ENCODE measurements around the gene SIL1. TPM values are rescaled to one million over a fixed set of nuclear protein-coding genes. Genes with fewer than 3 reads are reported as not detected.

Gene SIL1
- total and polyA plus RNA-seq, 2 of the 13 experiments (the other 11 are each of a cell fraction or from before 2014, with no cell fraction given) = 26.0 to 30.0 TPM

DNA sequence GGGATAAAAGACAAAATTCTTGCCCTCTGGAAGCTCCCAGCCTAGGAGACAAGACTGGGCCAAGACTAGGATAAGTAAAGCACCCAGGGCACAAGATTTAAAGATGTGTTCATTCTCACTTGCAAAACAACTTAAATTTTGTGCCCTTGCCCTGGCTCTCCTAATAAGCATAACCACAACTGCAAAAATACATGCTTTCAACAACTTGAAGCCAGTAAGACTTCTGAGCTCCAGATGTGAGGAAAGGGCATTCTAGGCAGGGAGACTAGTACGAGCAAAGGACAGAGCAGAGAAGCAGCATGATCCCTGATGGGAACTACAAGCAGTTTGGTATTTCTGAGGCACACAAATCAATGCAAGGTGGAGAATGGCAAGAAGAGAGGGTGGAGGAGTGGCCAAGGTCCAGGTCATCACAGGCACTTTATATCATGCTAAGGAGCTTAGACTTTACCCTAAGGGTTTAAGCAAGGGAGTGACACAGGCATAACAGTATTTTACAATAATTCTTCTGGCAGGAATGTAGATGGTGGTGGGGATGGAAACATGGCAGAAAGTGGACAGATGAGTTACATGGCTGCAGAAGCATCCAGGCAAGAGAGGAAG lies 30.1 kb upstream of the SIL1 start (continued):
- TF ChIP-seq, protein P1, sequence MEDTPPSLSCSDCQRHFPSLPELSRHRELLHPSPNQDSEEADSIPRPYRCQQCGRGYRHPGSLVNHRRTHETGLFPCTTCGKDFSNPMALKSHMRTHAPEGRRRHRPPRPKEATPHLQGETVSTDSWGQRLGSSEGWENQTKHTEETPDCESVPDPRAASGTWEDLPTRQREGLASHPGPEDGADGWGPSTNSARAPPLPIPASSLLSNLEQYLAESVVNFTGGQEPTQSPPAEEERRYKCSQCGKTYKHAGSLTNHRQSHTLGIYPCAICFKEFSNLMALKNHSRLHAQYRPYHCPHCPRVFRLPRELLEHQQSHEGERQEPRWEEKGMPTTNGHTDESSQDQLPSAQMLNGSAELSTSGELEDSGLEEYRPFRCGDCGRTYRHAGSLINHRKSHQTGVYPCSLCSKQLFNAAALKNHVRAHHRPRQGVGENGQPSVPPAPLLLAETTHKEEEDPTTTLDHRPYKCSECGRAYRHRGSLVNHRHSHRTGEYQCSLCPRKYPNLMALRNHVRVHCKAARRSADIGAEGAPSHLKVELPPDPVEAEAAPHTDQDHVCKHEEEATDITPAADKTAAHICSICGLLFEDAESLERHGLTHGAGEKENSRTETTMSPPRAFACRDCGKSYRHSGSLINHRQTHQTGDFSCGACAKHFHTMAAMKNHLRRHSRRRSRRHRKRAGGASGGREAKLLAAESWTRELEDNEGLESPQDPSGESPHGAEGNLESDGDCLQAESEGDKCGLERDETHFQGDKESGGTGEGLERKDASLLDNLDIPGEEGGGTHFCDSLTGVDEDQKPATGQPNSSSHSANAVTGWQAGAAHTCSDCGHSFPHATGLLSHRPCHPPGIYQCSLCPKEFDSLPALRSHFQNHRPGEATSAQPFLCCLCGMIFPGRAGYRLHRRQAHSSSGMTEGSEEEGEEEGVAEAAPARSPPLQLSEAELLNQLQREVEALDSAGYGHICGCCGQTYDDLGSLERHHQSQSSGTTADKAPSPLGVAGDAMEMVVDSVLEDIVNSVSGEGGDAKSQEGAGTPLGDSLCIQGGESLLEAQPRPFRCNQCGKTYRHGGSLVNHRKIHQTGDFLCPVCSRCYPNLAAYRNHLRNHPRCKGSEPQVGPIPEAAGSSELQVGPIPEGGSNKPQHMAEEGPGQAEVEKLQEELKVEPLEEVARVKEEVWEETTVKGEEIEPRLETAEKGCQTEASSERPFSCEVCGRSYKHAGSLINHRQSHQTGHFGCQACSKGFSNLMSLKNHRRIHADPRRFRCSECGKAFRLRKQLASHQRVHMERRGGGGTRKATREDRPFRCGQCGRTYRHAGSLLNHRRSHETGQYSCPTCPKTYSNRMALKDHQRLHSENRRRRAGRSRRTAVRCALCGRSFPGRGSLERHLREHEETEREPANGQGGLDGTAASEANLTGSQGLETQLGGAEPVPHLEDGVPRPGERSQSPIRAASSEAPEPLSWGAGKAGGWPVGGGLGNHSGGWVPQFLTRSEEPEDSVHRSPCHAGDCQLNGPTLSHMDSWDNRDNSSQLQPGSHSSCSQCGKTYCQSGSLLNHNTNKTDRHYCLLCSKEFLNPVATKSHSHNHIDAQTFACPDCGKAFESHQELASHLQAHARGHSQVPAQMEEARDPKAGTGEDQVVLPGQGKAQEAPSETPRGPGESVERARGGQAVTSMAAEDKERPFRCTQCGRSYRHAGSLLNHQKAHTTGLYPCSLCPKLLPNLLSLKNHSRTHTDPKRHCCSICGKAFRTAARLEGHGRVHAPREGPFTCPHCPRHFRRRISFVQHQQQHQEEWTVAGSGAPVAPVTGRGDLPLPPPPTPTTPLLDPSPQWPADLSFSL (CRISPR knock-in tag; IDR thresholded peaks at IDR 0.05) = no peak
- TF ChIP-seq GLI4 (CRISPR knock-in tag; IDR thresholded peaks at IDR 0.05; ENCODE audit: borderline replicate concordance) = no peak
- no peak for TF ChIP-seq PLRG1 (conservative IDR thresholded peaks at IDR 0.05)
- no peak for TF ChIP-seq ATRX (CRISPR knock-in tag; IDR thresholded peaks at IDR 0.05; ENCODE audit: borderline replicate concordance)
- TF ChIP-seq, protein P2, sequence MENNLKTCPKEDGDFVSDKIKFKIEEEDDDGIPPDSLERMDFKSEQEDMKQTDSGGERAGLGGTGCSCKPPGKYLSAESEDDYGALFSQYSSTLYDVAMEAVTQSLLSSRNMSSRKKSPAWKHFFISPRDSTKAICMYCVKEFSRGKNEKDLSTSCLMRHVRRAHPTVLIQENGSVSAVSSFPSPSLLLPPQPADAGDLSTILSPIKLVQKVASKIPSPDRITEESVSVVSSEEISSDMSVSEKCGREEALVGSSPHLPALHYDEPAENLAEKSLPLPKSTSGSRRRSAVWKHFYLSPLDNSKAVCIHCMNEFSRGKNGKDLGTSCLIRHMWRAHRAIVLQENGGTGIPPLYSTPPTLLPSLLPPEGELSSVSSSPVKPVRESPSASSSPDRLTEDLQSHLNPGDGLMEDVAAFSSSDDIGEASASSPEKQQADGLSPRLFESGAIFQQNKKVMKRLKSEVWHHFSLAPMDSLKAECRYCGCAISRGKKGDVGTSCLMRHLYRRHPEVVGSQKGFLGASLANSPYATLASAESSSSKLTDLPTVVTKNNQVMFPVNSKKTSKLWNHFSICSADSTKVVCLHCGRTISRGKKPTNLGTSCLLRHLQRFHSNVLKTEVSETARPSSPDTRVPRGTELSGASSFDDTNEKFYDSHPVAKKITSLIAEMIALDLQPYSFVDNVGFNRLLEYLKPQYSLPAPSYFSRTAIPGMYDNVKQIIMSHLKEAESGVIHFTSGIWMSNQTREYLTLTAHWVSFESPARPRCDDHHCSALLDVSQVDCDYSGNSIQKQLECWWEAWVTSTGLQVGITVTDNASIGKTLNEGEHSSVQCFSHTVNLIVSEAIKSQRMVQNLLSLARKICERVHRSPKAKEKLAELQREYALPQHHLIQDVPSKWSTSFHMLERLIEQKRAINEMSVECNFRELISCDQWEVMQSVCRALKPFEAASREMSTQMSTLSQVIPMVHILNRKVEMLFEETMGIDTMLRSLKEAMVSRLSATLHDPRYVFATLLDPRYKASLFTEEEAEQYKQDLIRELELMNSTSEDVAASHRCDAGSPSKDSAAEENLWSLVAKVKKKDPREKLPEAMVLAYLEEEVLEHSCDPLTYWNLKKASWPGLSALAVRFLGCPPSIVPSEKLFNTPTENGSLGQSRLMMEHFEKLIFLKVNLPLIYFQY (CRISPR knock-in tag; IDR thresholded peaks at IDR 0.05; ENCODE audit: borderline replicate concordance) = no peak
- TF ChIP-seq, protein P3, sequence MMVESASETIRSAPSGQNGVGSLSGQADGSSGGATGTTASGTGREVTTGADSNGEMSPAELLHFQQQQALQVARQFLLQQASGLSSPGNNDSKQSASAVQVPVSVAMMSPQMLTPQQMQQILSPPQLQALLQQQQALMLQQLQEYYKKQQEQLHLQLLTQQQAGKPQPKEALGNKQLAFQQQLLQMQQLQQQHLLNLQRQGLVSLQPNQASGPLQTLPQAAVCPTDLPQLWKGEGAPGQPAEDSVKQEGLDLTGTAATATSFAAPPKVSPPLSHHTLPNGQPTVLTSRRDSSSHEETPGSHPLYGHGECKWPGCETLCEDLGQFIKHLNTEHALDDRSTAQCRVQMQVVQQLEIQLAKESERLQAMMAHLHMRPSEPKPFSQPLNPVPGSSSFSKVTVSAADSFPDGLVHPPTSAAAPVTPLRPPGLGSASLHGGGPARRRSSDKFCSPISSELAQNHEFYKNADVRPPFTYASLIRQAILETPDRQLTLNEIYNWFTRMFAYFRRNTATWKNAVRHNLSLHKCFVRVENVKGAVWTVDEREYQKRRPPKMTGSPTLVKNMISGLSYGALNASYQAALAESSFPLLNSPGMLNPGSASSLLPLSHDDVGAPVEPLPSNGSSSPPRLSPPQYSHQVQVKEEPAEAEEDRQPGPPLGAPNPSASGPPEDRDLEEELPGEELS (CRISPR knock-in tag; IDR thresholded peaks at IDR 0.05) = no peak
- no peak for TF ChIP-seq ARNT (IDR thresholded peaks at IDR 0.05)
